Testis (tissue), 3 donors: Measurements from ENCODE around the gene PRPS1L1. TPM values are rescaled to one million over a fixed set of nuclear protein-coding genes. Genes with fewer than 3 reads are reported as not detected.

Experiments used
- DNase-seq: peaks from one replicate; pipeline ENCODE4 v3.0.0-alpha.2; 2019
- H3K27ac ChIP-seq, 2 donors: fragments of 200-600 bp; sonication (generic); one replicate each; pipeline ENCODE4 v1.5.1; 2019
- H3K27me3 ChIP-seq: fragments of 200-600 bp; sonication (generic); one replicate; pipeline ENCODE4 v1.5.1; 2019
- H3K36me3 ChIP-seq: fragments of 200-600 bp; sonication (generic); one replicate; pipeline ENCODE4 v1.5.1; 2017; ENCODE audit warnings: low read depth; ENCODE audit errors: missing control alignments
- H3K4me1 ChIP-seq: fragments of 200-600 bp; sonication (generic); one replicate; pipeline ENCODE4 v1.5.1; 2019
- H3K4me3 ChIP-seq, 2 donors: fragments of 200-600 bp; sonication (generic); one replicate each; pipeline ENCODE4 v1.5.1; 2017 to 2019
- H3K9me3 ChIP-seq: fragments of 200-600 bp; sonication (generic); one replicate; pipeline ENCODE4 v1.5.1; 2017
- CTCF ChIP-seq, 3 experiments: fragments of 450-650 bp in 2 of 3; fragments of 200-600 bp in 1 of 3; sonication (generic) in 1 of 3; IDR thresholded peaks; one replicate each; pipeline ENCODE4 v1.5.1; 2016 to 2019; ENCODE audit warnings: antibody characterized with exemption in 3 of 3, mild to moderate bottlenecking in 2 of 3, moderate library complexity in 1 of 3
- POLR2A ChIP-seq: fragments of 450-650 bp; IDR thresholded peaks from one replicate; pipeline ENCODE4 v1.6.1; 2017; ENCODE audit warnings: antibody characterized with exemption, mild to moderate bottlenecking, moderate library complexity
- WGBS, 2 donors: methylation state at CpG; one replicate each; pipeline ENCODE4 v1.1.5; 2018; 5-methylcytosine and 5-hydroxymethylcytosine counted together
- intact Hi-C: fragments of 100-400 bp; cut with DNase I; formaldehyde crosslinking; loops from one replicate; pipeline ENCODE4 v1.15.1; 2023; ENCODE audit warnings: low total_unique reads
- polyA plus RNA-seq: library from polyadenylated mRNA; stranded (reverse); fragments of 350-450 nt; fragmentation: Illumina TruSeq; extraction: RNeasy Lipid Tissue Mini Kit (QIAGEN cat#74804); gene quantifications from one replicate; pipeline ENCODE4 v1.2.3, GENCODE V29; 2014; ENCODE audit warnings: low read depth, low replicate concordance; ENCODE audit not compliant: insufficient read depth
- total RNA-seq, 2 donors: library from RNA; depleted of rRNA; stranded (reverse); fragments of >200 nt; gene quantifications; one replicate each; pipeline ENCODE4 v1.2.3, GENCODE V29; 2016

PRPS1L1 gene
- total and polyA plus RNA-seq, 3 donors from 2014 or later = 12.7 to 84.5 (median 18.6) TPM

GRCh38 chr7:17996040-17996439 lies 31.6 kb downstream of the PRPS1L1 start:
- no peaks in the 10 kb centered on the region for H3K27me3 ChIP-seq
- no peak for TF ChIP-seq CTCF (IDR thresholded peaks at IDR 0.05)
- no peak for TF ChIP-seq POLR2A
- no peak overlapping the region for H3K27ac ChIP-seq
- no peak for DNase-seq
- intact Hi-C loops = no loop called here
- no peaks in the 10 kb centered on the region for H3K9me3 ChIP-seq
- H3K4me1 ChIP-seq = no peaks in the 10 kb centered on the region
- H3K4me3 ChIP-seq = no peak overlapping the region
- H3K36me3 ChIP-seq = no peaks in the 10 kb centered on the region
- 65 to 89% methylated on average over 2 of the region's 2 CpGs for WGBS, 2 donors

GRCh38 chr7:17994079-17994850 lies 33.4 kb downstream of the PRPS1L1 start:
- WGBS, 2 donors = 77 to 79% methylated on average over 5 of the region's 5 CpGs
- TF ChIP-seq POLR2A = no peak
- TF ChIP-seq CTCF (IDR thresholded peaks at IDR 0.05) = no peak
- Histone ChIP-seq H3K27ac (no peak overlapping the region), H3K27me3 (no peaks in the 10 kb centered on the region), H3K4me1 (no peaks in the 10 kb centered on the region), H3K36me3 (no peaks in the 10 kb centered on the region), H3K9me3 (no peaks in the 10 kb centered on the region), H3K4me3 (no peak overlapping the region)
- intact Hi-C loops = no loop called here
- no peak for DNase-seq

- no peak overlapping the region for H3K4me3 ChIP-seq
- no peak for TF ChIP-seq CTCF (IDR thresholded peaks at IDR 0.05)
- no peak for TF ChIP-seq POLR2A
- no peaks in the 10 kb centered on the region for H3K9me3 ChIP-seq
- H3K36me3 ChIP-seq = no peaks in the 10 kb centered on the region
- no peaks in the 10 kb centered on the region for H3K27me3 ChIP-seq
- WGBS, 2 donors = 63 to 64% methylated on average over 13 of the region's 13 CpGs
- no peak for DNase-seq
- H3K4me1 ChIP-seq = no peaks in the 10 kb centered on the region
- H3K27ac ChIP-seq = no peak overlapping the region
- intact Hi-C loops = no loop called here
These were observed 35.6 kb downstream of the PRPS1L1 start for GRCh38 chr7:17991866-17992648.

GRCh38 chr7:17990761-17991160 lies 36.9 kb downstream of the PRPS1L1 start:
- H3K4me3 ChIP-seq = no peak overlapping the region
- intact Hi-C loops = no loop called here
- WGBS, 2 donors = 89 to 98% methylated on average over 3 of the region's 3 CpGs

More at GRCh38 chr7:17990761-17991160, 36.9 kb downstream of the PRPS1L1 start:
- no peak for DNase-seq
- H3K27ac ChIP-seq = no peak overlapping the region
- no peaks in the 10 kb centered on the region for H3K27me3 ChIP-seq
- no peaks in the 10 kb centered on the region for H3K36me3 ChIP-seq
- H3K9me3 ChIP-seq = no peaks in the 10 kb centered on the region
- no peak for TF ChIP-seq POLR2A
- no peak for TF ChIP-seq CTCF (IDR thresholded peaks at IDR 0.05)
- H3K4me1 ChIP-seq = no peaks in the 10 kb centered on the region
